Sigmoid colon (tissue), 4 donors: ENCODE data around the gene ZFP30.

Experiments
- CTCF ChIP-seq, 4 experiments: fragments of 450-650 bp in 3 of 4; fragments of 200-600 bp in 1 of 4; IDR thresholded peaks; one replicate each; pipeline ENCODE4 v1.5.1; 2016 to 2019; ENCODE audit warnings: antibody characterized with exemption in 4 of 4, mild to moderate bottlenecking in 3 of 4, moderate library complexity in 2 of 4
- EP300 ChIP-seq, 4 donors: sonication (generic); formaldehyde crosslinking; IDR thresholded peaks; one replicate each; pipeline ENCODE4 v1.6.1; 2017; ENCODE audit warnings: antibody characterized with exemption in 4 of 4
- POLR2A ChIP-seq, 2 donors: fragments of 450-650 bp; IDR thresholded peaks; one replicate each; pipeline ENCODE4 v1.6.1; 2016; ENCODE audit warnings: antibody characterized with exemption in 2 of 2, mild to moderate bottlenecking in 2 of 2, moderate library complexity in 2 of 2
- POLR2AphosphoS5 ChIP-seq, 4 donors: sonication (generic); formaldehyde crosslinking; IDR thresholded peaks; one replicate each; pipeline ENCODE4 v1.6.1; 2017; ENCODE audit warnings: antibody characterized with exemption in 4 of 4

DNA sequence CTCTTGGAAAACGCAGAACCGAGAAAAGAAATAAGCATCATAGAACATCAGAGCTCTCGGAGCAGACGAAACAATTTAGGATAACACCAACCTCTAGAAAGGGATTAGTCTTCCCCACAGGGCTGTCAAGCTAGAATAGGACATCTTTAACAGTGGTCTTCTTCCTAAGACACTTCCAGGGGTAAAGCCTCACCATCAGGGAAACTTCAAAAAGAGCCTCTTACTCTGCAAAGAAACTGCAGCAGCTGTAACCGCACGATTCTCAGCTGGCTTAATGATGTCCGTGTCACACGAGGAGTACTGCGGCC, 61.3 kb downstream of the ZFP30 start:
- TF ChIP-seq POLR2AphosphoS5 (IDR thresholded peaks at IDR 0.05), result no peak
- TF ChIP-seq CTCF (IDR thresholded peaks at IDR 0.05), result no peak
- no peak for TF ChIP-seq POLR2A (IDR thresholded peaks at IDR 0.05)
- no peak for TF ChIP-seq EP300 (IDR thresholded peaks at IDR 0.05)
